Stimulated activated CD8-positive, alpha-beta memory T cell treated with anti-CD3 and anti-CD28 coated beads, Interleukin-2, amount 100 ng/mL, for 1 hour (primary cell): ENCODE results near the gene NRP1.

ENCODE experiments used
- DNase-seq, 2 donors: peaks; one replicate each; pipeline ENCODE4 v3.0.0-alpha.2; 2020; ENCODE audit warnings: low read depth in 2 of 2

Gene NRP1

GRCh38 chr10:33186150-33186549, 148.3 kb downstream of the NRP1 start:
- no peak for DNase-seq

GRCh38 chr10:33183655-33184054, 150.8 kb downstream of the NRP1 start:
- DNase-seq: no peak

- no peak for DNase-seq
Measured at GRCh38 chr10:33180921-33181320, 153.5 kb downstream of the NRP1 start.

DNA sequence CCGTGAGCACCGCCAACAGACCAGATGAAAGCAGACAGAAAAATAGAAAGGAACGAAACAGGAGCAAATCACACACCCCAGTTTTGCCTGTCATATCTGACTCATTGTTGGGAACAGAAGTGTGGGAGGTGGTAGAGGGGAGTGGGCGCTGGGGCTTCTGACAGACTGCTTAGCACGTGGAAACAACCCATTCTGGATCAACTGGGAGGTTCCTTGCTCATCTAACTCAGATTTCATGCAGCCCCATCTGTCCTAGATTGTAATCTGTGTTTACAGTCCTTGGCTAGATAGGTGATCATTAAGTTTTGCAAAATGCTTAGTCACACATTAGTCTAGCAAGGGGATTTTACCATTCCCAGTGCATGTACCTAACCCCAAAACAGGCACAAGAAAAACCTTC, 154.1 kb downstream of the NRP1 start:
- no peak for DNase-seq

- DNase-seq: no peak
Measured at GRCh38 chr10:33179067-33179466, 155.4 kb downstream of the NRP1 start.

GRCh38 chr10:33178026-33178755, 156.3 kb downstream of the NRP1 start:
- no peak for DNase-seq

DNA sequence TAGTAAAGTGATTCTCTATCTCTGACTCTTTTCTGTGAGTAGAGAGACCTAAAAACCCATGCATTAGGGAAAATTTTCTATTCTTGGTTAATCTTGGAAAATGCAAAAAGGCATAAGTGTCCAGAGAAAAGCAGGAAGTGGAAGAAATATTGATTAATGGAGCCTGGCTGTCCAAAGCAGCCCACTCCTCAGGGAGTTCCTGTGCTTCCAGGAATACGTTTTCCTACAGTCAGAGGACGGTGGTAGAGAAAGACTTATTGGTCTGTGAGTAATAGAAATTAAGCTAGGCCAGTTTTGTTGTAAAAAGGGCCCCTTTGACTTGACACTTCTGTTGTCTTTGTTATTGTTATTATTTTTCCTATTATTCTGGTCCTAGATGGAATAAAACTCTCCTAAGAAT, 157.8 kb downstream of the NRP1 start:
- DNase-seq: no peak

GRCh38 chr10:33174674-33175434, 159.6 kb downstream of the NRP1 start:
- no peak for DNase-seq

GRCh38 chr10:33165911-33166310, 168.6 kb downstream of the NRP1 start:
- DNase-seq: no peak

DNA sequence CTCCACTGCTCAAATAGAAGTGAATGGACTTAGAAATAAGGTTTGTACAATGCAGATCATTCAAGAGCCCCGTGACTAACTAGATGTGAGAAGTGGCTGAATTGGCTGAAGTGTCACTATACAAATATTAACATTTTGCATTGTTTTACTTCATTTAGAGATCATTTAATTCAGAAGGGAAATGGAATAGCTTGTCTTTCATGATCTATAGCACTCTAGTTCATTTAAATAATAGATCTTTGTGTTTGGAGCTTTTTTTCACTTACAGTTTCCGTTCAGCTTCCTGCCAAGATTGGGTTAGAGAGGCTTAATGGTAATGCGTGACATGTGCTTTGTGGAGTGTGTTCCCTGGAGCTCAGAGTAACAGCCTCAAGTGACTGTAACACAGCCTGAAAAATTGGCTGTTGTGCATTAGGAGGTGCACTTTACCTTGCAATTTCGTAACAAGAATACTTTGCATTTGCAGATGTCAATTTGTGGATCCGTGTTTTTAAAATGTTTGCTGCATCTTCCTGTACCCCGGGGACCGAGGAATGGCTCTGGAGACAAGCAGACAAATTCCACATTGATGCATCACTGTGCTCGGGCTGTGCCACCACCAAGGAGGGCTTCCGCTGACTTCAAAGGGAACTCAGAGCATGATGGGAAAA, 170.3 kb downstream of the NRP1 start:
- DNase-seq: no peak

- no peak for DNase-seq
Measured at GRCh38 chr10:33162248-33162575, 172.3 kb downstream of the NRP1 start.

DNA sequence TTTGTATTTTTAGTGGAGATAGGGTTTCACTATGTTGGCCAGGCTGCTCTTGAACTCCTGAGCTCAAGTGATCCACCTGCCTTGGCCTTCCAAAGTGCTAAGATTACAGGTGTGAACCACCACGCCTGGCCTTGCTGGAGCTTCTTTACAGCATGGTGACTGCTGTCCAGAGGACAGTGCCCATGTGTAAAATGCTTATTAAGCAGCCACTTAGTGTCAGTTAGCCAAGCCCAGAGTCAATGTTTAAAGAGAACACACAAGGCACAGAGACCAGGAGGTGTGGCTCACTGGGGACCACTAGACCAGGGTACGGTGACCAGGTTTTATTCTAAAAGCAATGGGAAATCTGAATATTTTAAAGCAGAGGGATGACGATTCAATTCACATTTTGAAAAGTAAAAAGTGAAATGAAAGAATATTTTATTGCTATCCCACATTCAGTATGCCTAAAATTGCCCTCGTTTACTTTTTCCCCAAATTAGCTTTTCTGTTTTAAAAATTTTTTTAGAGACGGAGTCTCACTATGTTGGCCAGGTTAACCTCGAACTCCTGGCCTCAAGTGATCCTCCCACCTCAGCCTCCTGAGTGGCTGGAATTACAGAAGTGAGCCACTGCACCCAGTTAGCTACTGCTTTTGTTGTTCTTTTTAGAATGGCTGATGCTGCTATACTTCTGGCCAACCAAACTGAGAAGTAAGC, 172.8 kb downstream of the NRP1 start:
- DNase-seq: no peak

GRCh38 chr10:33160151-33160550, 174.3 kb downstream of the NRP1 start:
- no peak for DNase-seq

GRCh38 chr10:33157103-33157502, 177.4 kb downstream of the NRP1 start:
- DNase-seq: no peak

- DNase-seq: no peak
Measured at GRCh38 chr10:33155720-33156638, 178.5 kb downstream of the NRP1 start.

- DNase-seq: no peak
Measured at GRCh38 chr10:33154590-33154989, 179.9 kb downstream of the NRP1 start.

- no peak for DNase-seq
Measured at GRCh38 chr10:33153968-33154327, 180.5 kb downstream of the NRP1 start.

DNA sequence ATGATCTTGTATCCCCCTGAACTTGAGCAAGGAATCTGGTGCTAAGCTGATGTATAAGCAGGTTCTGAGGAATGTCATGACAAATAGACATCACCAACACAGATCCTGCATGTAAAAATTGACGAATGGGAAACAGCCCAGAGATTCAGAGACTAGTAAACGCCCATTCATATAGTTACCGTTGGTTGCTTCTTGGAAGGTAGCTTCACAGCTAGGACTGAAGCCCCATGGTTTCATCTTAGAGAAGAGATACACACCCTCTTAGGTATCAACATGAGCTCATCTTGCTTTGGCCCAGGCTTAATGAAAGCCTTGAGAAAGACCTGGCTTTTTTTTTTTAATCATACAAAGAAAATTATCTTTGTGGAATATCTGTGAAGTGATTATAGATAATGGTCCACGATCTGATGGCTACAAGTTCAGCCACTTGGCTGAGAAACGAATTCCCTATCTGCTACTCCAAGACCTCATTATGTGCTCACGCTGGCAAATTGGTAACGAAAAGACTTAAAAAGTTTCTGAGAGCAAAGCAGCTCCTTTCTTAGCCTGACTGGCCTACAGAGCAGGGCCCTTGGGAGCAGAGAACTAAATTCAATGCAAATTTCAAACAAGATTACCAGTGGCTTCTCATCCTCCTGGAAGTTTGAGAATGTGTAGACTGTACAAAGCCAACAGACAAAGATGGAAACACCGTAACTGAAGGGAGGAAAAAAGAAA, 181.1 kb downstream of the NRP1 start:
- DNase-seq: no peak

DNA sequence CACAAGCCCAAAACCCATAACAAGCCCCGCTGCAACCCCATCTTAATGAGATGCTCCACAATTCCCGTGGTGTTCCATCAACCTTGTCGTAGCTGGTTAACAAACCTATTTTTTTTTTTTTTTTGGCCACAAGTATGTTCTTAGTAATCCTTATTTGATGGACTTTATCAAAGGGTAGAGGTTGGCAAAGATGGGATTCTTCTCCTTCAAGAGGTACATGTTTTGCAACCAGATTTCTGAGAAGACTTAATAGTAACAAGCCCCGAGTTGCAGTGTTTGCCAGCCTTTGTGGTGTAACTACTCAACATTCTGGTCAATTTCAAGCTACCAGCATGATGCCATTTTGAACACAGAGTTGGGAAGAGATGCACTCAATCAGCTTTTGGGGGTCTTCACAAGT, 181.7 kb downstream of the NRP1 start:
- DNase-seq: no peak

DNA sequence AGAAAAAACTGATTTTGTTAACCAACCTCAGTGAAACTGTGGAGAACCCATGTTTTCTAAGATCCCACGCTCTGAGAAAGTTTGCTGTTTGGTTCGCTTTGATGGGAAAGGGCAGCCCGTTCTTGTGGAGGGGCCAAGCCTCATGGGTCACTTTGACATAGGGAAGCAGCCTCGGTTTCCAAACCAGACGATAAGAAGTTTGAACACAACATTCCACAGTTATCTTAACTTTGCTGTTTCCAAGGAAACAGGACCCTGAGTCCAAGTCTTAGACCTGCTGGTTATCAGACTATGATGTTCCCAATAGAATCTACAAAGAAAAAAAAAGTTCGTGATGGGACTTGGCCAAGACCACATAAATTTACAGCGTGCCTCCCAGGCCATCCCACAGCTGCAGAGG, 182.3 kb downstream of the NRP1 start:
- DNase-seq: no peak

GRCh38 chr10:33151344-33151864, 183.1 kb downstream of the NRP1 start:
- DNase-seq: no peak
